HepG2 (cell line): ENCODE data around the gene VPS50.

Experiments used
- FOXJ3 ChIP-seq: sonication (generic); formaldehyde crosslinking; IDR thresholded peaks from 2 replicates; pipeline ENCODE4 v1.4.0; 2020; ENCODE audit warnings: missing genetic modification reagents, mild to moderate bottlenecking, borderline replicate concordance
- HCFC1 ChIP-seq: fragments of 150-350 bp; IDR thresholded peaks from 2 replicates; pipeline ENCODE4 v1.6.1; 2014; ENCODE audit warnings: low read depth, low read length
- HMG20A ChIP-seq: IDR thresholded peaks from 2 replicates; pipeline ENCODE4 v1.6.1; 2016; ENCODE audit warnings: borderline replicate concordance
- JUND ChIP-seq: sonication (generic); formaldehyde crosslinking; IDR thresholded peaks from 2 replicates; pipeline ENCODE4 v1.8.0; 2022; ENCODE audit warnings: mild to moderate bottlenecking, missing genetic modification reagents
- MAZ ChIP-seq, 2 experiments: sonication (generic) in 1 of 2; formaldehyde crosslinking in 1 of 2; IDR thresholded peaks; 2 replicates each; pipeline versions ENCODE4 v1.5.0 to v1.6.1; 2012 to 2020; ENCODE audit warnings: low read depth in 2 of 2, mild to moderate bottlenecking in 2 of 2, borderline replicate concordance in 1 of 2, improper control_type of control experiment in 1 of 2, low read length in 1 of 2, missing genetic modification reagents in 1 of 2, moderate library complexity in 1 of 2
- POLR2A ChIP-seq, 2 experiments: IDR thresholded peaks; 2 replicates each; pipeline ENCODE4 v1.6.1; 2011; ENCODE audit warnings: low read depth in 2 of 2, low read length in 2 of 2, mild to moderate bottlenecking in 1 of 2, moderate library complexity in 1 of 2; ENCODE audit not compliant: insufficient read depth in 1 of 2
- ZNF136 ChIP-seq: sonication (generic); formaldehyde crosslinking; IDR thresholded peaks from 2 replicates; pipeline ENCODE4 v1.8.1; 2022; ENCODE audit warnings: low read depth, mild to moderate bottlenecking, moderate library complexity, missing genetic modification reagents
- ZNF143 ChIP-seq: sonication (generic); formaldehyde crosslinking; IDR thresholded peaks from 2 replicates; pipeline ENCODE4 v1.4.0; 2020; ENCODE audit warnings: missing genetic modification reagents
- ZNF430 ChIP-seq: sonication (generic); formaldehyde crosslinking; IDR thresholded peaks from 2 replicates; pipeline ENCODE4 v1.9.0; 2021; ENCODE audit warnings: mild to moderate bottlenecking, missing genetic modification reagents
- ZNF580 ChIP-seq: IDR thresholded peaks from 2 replicates; pipeline ENCODE4 v1.6.1; 2016; ENCODE audit warnings: low read depth, borderline replicate concordance
- ZSCAN30 ChIP-seq: sonication (generic); formaldehyde crosslinking; IDR thresholded peaks from 2 replicates; pipeline ENCODE4 v1.5.0; 2020; ENCODE audit warnings: mild to moderate bottlenecking, missing genetic modification reagents
- TF ChIP-seq, protein P1 (sequence below), 2 experiments: sonication (generic) in 1 of 2; formaldehyde crosslinking in 1 of 2; IDR thresholded peaks; 2 replicates each; pipeline versions ENCODE4 v1.5.1 to v1.6.1; 2011 to 2020; ENCODE audit warnings: borderline replicate concordance in 1 of 2, low read depth in 1 of 2, low read length in 1 of 2, mild to moderate bottlenecking in 1 of 2, missing genetic modification reagents in 1 of 2, moderate library complexity in 1 of 2
- TF ChIP-seq, protein P2 (sequence below): sonication (generic); formaldehyde crosslinking; IDR thresholded peaks from 2 replicates; pipeline ENCODE4 v1.5.0; 2020; ENCODE audit warnings: mild to moderate bottlenecking, missing genetic modification reagents, moderate library complexity
- TF ChIP-seq, protein P3 (sequence below): sonication (generic); formaldehyde crosslinking; IDR thresholded peaks from one replicate; pipeline ENCODE4 v1.5.1; 2020; ENCODE audit warnings: mild to moderate bottlenecking, missing genetic modification reagents; ENCODE audit errors: not compliant biosample characterization

GRCh38 chr7:93315896-93316295, 83.7 kb downstream of the VPS50 start:
- TF ChIP-seq ZSCAN30 (CRISPR knock-in tag), result no peak
- TF ChIP-seq HMG20A (CRISPR knock-in tag), result no peak
- TF ChIP-seq FOXJ3 (CRISPR knock-in tag), result no peak
- TF ChIP-seq, protein P1, sequence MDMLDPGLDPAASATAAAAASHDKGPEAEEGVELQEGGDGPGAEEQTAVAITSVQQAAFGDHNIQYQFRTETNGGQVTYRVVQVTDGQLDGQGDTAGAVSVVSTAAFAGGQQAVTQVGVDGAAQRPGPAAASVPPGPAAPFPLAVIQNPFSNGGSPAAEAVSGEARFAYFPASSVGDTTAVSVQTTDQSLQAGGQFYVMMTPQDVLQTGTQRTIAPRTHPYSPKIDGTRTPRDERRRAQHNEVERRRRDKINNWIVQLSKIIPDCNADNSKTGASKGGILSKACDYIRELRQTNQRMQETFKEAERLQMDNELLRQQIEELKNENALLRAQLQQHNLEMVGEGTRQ (IDR thresholded peaks at IDR 0.05; ENCODE audit: low read depth, low read length), result no peak
- TF ChIP-seq, protein P1 (CRISPR knock-in tag; IDR thresholded peaks at IDR 0.05; ENCODE audit: borderline replicate concordance), result no peak
- no peak for TF ChIP-seq JUND (CRISPR knock-in tag)
- TF ChIP-seq MAZ (IDR thresholded peaks at IDR 0.05; ENCODE audit: borderline replicate concordance, low read depth, low read length), result no peak
- TF ChIP-seq MAZ (CRISPR knock-in tag; IDR thresholded peaks at IDR 0.05; ENCODE audit: low read depth), result no peak
- TF ChIP-seq, protein P2, sequence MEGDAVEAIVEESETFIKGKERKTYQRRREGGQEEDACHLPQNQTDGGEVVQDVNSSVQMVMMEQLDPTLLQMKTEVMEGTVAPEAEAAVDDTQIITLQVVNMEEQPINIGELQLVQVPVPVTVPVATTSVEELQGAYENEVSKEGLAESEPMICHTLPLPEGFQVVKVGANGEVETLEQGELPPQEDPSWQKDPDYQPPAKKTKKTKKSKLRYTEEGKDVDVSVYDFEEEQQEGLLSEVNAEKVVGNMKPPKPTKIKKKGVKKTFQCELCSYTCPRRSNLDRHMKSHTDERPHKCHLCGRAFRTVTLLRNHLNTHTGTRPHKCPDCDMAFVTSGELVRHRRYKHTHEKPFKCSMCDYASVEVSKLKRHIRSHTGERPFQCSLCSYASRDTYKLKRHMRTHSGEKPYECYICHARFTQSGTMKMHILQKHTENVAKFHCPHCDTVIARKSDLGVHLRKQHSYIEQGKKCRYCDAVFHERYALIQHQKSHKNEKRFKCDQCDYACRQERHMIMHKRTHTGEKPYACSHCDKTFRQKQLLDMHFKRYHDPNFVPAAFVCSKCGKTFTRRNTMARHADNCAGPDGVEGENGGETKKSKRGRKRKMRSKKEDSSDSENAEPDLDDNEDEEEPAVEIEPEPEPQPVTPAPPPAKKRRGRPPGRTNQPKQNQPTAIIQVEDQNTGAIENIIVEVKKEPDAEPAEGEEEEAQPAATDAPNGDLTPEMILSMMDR, result no peak
- TF ChIP-seq ZNF136 (CRISPR knock-in tag), result no peak
- TF ChIP-seq POLR2A (IDR thresholded peaks at IDR 0.05; ENCODE audit: insufficient read depth in 1 of 2, low read depth in 2 of 2, low read length in 2 of 2), result no peak
- TF ChIP-seq, protein P3, sequence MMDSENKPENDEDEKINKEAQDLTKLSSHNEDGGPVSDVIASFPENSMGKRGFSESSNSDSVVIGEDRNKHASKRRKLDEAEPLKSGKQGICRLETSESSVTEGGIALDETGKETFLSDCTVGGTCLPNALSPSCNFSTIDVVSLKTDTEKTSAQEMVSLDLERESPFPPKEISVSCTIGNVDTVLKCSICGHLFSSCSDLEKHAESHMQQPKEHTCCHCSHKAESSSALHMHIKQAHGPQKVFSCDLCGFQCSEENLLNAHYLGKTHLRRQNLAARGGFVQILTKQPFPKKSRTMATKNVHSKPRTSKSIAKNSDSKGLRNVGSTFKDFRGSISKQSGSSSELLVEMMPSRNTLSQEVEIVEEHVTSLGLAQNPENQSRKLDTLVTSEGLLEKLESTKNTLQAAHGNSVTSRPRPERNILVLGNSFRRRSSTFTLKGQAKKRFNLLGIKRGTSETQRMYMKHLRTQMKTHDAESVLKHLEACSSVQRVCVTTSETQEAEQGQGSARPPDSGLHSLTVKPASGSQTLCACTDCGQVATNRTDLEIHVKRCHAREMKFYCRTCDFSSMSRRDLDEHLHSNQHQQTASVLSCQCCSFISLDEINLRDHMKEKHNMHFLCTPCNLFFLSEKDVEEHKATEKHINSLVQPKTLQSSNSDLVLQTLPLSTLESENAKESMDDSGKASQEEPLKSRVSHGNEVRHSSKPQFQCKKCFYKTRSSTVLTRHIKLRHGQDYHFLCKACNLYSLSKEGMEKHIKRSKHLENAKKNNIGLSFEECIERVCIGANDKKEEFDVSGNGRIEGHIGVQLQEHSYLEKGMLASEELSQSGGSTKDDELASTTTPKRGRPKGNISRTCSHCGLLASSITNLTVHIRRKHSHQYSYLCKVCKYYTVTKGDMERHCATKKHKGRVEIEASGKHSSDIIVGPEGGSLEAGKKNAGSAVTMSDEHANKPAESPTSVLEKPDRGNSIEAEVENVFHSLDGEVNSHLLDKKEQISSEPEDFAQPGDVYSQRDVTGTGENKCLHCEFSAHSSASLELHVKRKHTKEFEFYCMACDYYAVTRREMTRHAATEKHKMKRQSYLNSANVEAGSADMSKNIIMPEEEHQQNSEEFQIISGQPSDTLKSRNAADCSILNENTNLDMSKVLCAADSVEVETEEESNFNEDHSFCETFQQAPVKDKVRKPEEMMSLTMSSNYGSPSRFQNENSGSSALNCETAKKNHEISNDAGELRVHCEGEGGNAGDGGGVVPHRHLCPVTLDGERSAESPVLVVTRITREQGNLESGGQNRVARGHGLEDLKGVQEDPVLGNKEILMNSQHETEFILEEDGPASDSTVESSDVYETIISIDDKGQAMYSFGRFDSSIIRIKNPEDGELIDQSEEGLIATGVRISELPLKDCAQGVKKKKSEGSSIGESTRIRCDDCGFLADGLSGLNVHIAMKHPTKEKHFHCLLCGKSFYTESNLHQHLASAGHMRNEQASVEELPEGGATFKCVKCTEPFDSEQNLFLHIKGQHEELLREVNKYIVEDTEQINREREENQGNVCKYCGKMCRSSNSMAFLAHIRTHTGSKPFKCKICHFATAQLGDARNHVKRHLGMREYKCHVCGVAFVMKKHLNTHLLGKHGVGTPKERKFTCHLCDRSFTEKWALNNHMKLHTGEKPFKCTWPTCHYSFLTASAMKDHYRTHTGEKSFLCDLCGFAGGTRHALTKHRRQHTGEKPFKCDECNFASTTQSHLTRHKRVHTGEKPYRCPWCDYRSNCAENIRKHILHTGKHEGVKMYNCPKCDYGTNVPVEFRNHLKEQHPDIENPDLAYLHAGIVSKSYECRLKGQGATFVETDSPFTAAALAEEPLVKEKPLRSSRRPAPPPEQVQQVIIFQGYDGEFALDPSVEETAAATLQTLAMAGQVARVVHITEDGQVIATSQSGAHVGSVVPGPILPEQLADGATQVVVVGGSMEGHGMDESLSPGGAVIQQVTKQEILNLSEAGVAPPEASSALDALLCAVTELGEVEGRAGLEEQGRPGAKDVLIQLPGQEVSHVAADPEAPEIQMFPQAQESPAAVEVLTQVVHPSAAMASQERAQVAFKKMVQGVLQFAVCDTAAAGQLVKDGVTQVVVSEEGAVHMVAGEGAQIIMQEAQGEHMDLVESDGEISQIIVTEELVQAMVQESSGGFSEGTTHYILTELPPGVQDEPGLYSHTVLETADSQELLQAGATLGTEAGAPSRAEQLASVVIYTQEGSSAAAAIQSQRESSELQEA (CRISPR knock-in tag), result no peak
- no peak for TF ChIP-seq ZNF580 (CRISPR knock-in tag)
- no peak for TF ChIP-seq ZNF430
- no peak for TF ChIP-seq ZNF143
- no peak for TF ChIP-seq HCFC1
